ENCODE data around the gene PEX5L.

GRCh38 chr3:179907784-179908482 lies 128.8 kb downstream of the PEX5L start:
- TF ChIP-seq CTCF (IDR thresholded peaks at IDR 0.05; ENCODE audit: insufficient read depth, low read length, poor library complexity, severe bottlenecking) = no peak
- TF ChIP-seq EZH2phosphoT487 (conservative IDR thresholded peaks at IDR 0.05; ENCODE audit: low read length) = no peak
